ENCODE measurements around the gene MTA3.

DNA sequence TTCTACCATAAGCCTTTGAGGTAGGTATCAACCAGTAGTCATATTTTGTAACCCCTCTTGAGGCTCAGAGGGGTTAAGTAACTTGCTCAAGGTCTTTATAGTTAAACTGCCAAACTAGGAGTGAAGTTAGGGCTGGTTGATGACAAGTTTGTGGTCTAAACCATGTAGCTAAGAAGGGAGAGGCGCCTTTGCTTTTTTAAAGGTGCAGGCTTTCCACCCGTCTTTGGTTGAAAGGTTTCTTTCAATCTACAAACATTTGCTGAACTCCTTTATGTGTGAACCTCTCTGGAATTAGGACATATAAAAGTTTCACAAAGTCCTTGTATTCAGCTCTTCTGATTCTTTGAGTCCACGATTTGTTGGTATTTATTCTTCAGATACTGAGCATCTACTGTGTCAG, 2.4 kb upstream of the MTA3 start:
- TF ChIP-seq, protein P1, sequence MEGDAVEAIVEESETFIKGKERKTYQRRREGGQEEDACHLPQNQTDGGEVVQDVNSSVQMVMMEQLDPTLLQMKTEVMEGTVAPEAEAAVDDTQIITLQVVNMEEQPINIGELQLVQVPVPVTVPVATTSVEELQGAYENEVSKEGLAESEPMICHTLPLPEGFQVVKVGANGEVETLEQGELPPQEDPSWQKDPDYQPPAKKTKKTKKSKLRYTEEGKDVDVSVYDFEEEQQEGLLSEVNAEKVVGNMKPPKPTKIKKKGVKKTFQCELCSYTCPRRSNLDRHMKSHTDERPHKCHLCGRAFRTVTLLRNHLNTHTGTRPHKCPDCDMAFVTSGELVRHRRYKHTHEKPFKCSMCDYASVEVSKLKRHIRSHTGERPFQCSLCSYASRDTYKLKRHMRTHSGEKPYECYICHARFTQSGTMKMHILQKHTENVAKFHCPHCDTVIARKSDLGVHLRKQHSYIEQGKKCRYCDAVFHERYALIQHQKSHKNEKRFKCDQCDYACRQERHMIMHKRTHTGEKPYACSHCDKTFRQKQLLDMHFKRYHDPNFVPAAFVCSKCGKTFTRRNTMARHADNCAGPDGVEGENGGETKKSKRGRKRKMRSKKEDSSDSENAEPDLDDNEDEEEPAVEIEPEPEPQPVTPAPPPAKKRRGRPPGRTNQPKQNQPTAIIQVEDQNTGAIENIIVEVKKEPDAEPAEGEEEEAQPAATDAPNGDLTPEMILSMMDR (IDR thresholded peaks at IDR 0.05) = no peak
- TF ChIP-seq POLR2AphosphoS5 (IDR thresholded peaks at IDR 0.05) (no peak), EP300 (IDR thresholded peaks at IDR 0.05) (no peak)

Measured in upper lobe of left lung (tissue), 4 donors.